ENCODE measurements around the gene YEATS4.

Gene YEATS4

GRCh38 chr12:69405566-69405865, 46.0 kb downstream of the YEATS4 start:
- TF ChIP-seq CTCF (IDR thresholded peaks at IDR 0.05) = no peak
- H3K27ac ChIP-seq = peak overlapping the region; percentile 62 to 67
- peak; percentile 33 to 68 for DNase-seq
- H3K4me1 ChIP-seq = peaks cover 0 to 56% (median 17%) of the 10 kb centered on the region in 4 donors
- no peaks in the 10 kb centered on the region for H3K36me3 ChIP-seq
- H3K27me3 ChIP-seq = no peaks in the 10 kb centered on the region
- intact Hi-C loops (cut with DNase I; ENCODE audit: low total_unique reads) = no loop called here
- H3K4me3 ChIP-seq = no peak overlapping the region
- no peaks in the 10 kb centered on the region for H3K9me3 ChIP-seq

GRCh38 chr12:69406217-69406616, 46.7 kb downstream of the YEATS4 start:
- Histone ChIP-seq H3K4me1 (peaks cover 0 to 54% (median 17%) of the 10 kb centered on the region in 4 donors), H3K9me3 (no peaks in the 10 kb centered on the region), H3K27me3 (no peaks in the 10 kb centered on the region), H3K36me3 (no peaks in the 10 kb centered on the region), H3K4me3 (no peak overlapping the region), H3K27ac (peak overlapping the region; percentile 62 to 67)
- intact Hi-C loops (cut with DNase I; ENCODE audit: low total_unique reads) = no loop called here
- no peak for DNase-seq
- TF ChIP-seq CTCF (IDR thresholded peaks at IDR 0.05) = no peak

- no peaks in the 10 kb centered on the region for H3K36me3 ChIP-seq
- H3K4me3 ChIP-seq = no peak overlapping the region
- no peak for TF ChIP-seq CTCF (IDR thresholded peaks at IDR 0.05)
- no peak for DNase-seq
- intact Hi-C loops (cut with DNase I; ENCODE audit: low total_unique reads) = loop anchor here (10.0 kb wide), 1 partner anchor 164 kb away; no protein-coding TSS in a partner anchor
- H3K27me3 ChIP-seq = no peaks in the 10 kb centered on the region
- H3K27ac ChIP-seq = no peak overlapping the region
- H3K4me1 ChIP-seq = peaks cover 0 to 17% (median 4%) of the 10 kb centered on the region in 4 donors
- H3K9me3 ChIP-seq = no peaks in the 10 kb centered on the region
Observed at GRCh38 chr12:69410571-69410970, 51.0 kb downstream of the YEATS4 start.

- no peak for DNase-seq
- H3K4me3 ChIP-seq = no peak overlapping the region
- no peaks in the 10 kb centered on the region for H3K27me3 ChIP-seq
- intact Hi-C loops (cut with DNase I; ENCODE audit: low total_unique reads) = loop anchor here (10.0 kb wide), 1 partner anchor 162 kb away; no protein-coding TSS in a partner anchor
- H3K9me3 ChIP-seq = no peaks in the 10 kb centered on the region
- H3K4me1 ChIP-seq = peaks cover 0 to 11% (median 8%) of the 10 kb centered on the region in 4 donors
- H3K36me3 ChIP-seq = no peaks in the 10 kb centered on the region
- no peak overlapping the region for H3K27ac ChIP-seq
- no peak for TF ChIP-seq CTCF (IDR thresholded peaks at IDR 0.05)
Observed at GRCh38 chr12:69412655-69413054, 53.1 kb downstream of the YEATS4 start.

- intact Hi-C loops (cut with DNase I; ENCODE audit: low total_unique reads) = loop anchor here (10.0 kb wide), 1 partner anchor 159 kb away; no protein-coding TSS in a partner anchor
- H3K4me1 ChIP-seq = peaks cover 0 to 11% (median 8%) of the 10 kb centered on the region in 4 donors
- H3K36me3 ChIP-seq = no peaks in the 10 kb centered on the region
- peak; percentile 76 to 86 for TF ChIP-seq CTCF (IDR thresholded peaks at IDR 0.05)
- H3K27me3 ChIP-seq = no peaks in the 10 kb centered on the region
- DNase-seq = peak; percentile 65 to 73
- no peaks in the 10 kb centered on the region for H3K9me3 ChIP-seq
- peak overlapping the region; percentile 33 to 34 for H3K27ac ChIP-seq
- no peak overlapping the region for H3K4me3 ChIP-seq
Observed at GRCh38 chr12:69415471-69416275, 56.1 kb downstream of the YEATS4 start.

Data from tibial artery (tissue), 4 donors.